NCI-H2196 (cell line): ENCODE measurements around the gene LTBP3.
"Not testable (repeated sequence)": the region's sequence is repeated elsewhere in the genome, so short reads cannot be mapped to it uniquely, and the experiment has no call there.

Experiments used
- DNase-seq: peaks from one replicate; lab custom pipeline; 2025; ENCODE audit not compliant: unreplicated experiment; lab: John Stamatoyannopoulos, UW

LTBP3 gene

GRCh38 chr11:65572356-65573051 lies 14.3 kb upstream of the LTBP3 start, which contains the start of gene FAM89B:
FAM89B (plus strand) TSS chr11:65572538; CDS start chr11:65572670, 132 bp downstream.
- DNase-seq = peak; percentile 81

GRCh38 chr11:65571940-65572339 lies 13.8 kb upstream of the LTBP3 start:
- peak; percentile 73 for DNase-seq

GRCh38 chr11:65571420-65571819 lies 13.3 kb upstream of the LTBP3 start:
- DNase-seq = no peak

- DNase-seq = peak; percentile 99
Measured at GRCh38 chr11:65569973-65570918, 12.1 kb upstream of the LTBP3 start, which contains the start of gene ZNRD2. ZNRD2 (plus strand) TSS chr11:65570477; CDS start chr11:65570492, 15 bp downstream.

GRCh38 chr11:65569164-65569972 lies 11.2 kb upstream of the LTBP3 start:
- peak; percentile 69 for DNase-seq

- no peak for DNase-seq
Measured at GRCh38 chr11:65565624-65566453, 7.7 kb upstream of the LTBP3 start.

GRCh38 chr11:65564879-65565559 lies 6.9 kb upstream of the LTBP3 start:
- DNase-seq = not testable (repeated sequence)

- DNase-seq = no peak
Measured at GRCh38 chr11:65563601-65564000, 5.4 kb upstream of the LTBP3 start.

- DNase-seq = no peak
Measured at GRCh38 chr11:65562788-65563187, 4.6 kb upstream of the LTBP3 start.

- DNase-seq = no peak
Measured at GRCh38 chr11:65562020-65562419, 3.9 kb upstream of the LTBP3 start.

GRCh38 chr11:65560555-65561418 lies 2.6 kb upstream of the LTBP3 start:
- DNase-seq = peak; percentile 59

GRCh38 chr11:65559951-65560537 lies 1.9 kb upstream of the LTBP3 start:
- DNase-seq = peak; percentile 76

GRCh38 chr11:65559535-65559934 lies 1.4 kb upstream of the LTBP3 start:
- no peak for DNase-seq

GRCh38 chr11:65558930-65559509 lies 861 bp upstream of the LTBP3 start:
- no peak for DNase-seq

GRCh38 chr11:65557280-65558001 lies 718 bp downstream of the LTBP3 start:
- no peak for DNase-seq

GRCh38 chr11:65556470-65557279 lies 1.5 kb downstream of the LTBP3 start:
- peak; percentile 16 for DNase-seq
